ENCODE measurements around the gene PCNP.

DNA sequence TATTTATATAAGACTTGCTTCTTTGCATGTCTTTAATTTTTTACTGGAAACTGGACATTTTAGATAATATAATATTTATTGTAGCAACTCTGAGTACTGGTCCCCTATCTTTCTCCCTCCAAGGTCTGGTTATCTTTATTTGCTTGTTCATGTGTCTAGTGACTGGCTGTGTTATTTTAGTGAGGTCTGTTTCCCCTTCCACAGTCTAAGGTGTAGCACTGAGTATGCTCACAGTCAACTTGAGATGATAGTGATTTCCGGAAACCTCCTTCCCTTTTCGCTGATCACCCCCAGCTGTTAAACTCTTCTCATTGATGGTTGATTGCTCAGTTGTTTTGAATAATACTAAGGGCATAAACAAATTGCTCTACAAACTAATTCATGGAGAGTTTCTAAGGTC lies 37.0 kb downstream of the PCNP start:
- TF ChIP-seq POLR2A (IDR thresholded peaks at IDR 0.05; ENCODE audit: low read depth, low read length) (no peak), TAF1 (IDR thresholded peaks at IDR 0.05; ENCODE audit: borderline replicate concordance, low read depth, low read length) (no peak), POLR2AphosphoS5 (IDR thresholded peaks at IDR 0.05; ENCODE audit: low read depth, low read length) (no peak)
